HG03060 (cell line): ENCODE measurements around the gene KCNIP1.
"Not testable (repeated sequence)": the region's sequence is repeated elsewhere in the genome, so short reads cannot be mapped to it uniquely, and the experiment has no call there.

Experiments used
- ATAC-seq: cut with Tn5 transposase; IDR thresholded peaks from one replicate; pipeline ENCODE4 v1.9.1; 2021; ENCODE audit warnings: low read depth, moderate number of reproducible peaks; ENCODE audit not compliant: unreplicated experiment

The KCNIP1 gene

DNA sequence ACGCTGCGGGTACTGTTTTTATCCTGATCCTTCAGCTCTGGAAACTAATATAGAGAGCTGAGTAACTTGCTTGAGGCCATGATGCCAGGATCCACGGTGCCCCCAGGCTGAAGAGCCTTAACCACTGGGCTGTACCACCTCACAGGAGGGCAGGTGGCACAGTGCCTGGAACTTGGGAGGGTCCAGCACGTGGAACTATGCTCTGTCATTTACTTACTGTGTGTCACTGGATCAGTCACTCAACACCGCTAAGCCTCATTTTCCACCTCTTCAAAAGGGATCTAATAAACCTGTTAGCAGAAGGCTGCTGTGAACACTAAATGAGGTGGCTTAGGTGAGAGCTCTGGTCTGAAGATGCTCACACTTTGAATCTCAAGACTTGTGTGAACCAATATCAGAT lies 29.6 kb downstream of the KCNIP1 start:
- ATAC-seq = no peak

DNA sequence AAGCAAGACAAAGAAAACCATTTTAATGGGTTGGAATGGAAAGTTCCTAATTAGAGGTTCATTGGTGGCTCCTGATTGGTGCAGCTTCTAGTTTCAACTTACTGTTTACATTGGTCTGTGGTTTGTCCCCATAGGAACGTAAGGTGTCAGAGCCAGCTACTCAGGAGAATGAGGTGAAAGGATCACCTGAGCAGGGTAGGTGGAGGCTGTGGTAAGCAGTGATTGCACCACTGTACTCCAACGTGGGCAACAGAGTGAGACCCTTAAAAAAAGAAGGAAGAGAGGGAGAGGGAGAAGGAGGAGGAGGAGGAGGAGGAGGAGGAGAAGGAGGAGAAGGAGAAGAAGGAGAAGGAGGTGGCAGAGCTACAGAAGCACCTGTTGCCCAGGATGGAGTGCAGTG lies 30.4 kb downstream of the KCNIP1 start:
- ATAC-seq = no peak

DNA sequence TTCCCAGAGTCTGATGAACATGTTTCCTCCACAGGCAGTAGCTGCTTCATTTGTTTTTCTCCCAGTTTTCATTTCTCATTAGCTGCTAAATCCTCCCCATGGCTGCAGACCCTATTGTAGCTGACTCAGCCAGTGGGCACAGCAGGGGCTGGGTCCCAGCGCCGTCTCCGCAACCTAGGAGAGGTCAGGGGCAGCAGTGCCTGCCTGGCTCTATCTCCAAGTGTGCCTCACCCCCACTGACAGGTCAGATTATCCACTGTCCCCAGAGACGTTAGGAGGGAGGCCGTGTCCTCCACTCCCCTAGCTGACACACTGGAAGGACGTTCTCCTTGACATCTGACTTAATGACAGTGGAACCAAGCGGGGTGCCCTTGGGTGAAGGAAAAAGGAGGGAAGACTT lies 31.1 kb downstream of the KCNIP1 start:
- ATAC-seq = no peak

DNA sequence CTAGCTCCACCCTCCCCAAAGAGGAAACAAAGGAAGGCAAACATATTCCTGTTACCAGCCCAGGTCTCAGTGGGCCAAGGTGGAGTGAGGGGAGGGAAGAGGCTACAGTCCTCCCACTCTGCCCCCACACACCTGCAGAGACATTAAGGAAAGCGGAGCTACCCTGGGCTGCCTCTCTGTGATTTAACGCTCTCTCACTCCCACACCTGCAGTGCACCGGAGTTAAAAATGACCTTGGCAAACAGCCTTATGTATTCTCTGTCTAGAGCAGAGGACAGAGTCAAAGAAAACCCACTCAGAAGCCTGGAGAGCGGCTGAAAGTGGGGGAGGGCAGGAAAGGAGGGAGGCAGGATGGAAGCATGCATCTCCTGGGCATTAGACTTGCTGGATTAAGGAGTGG lies 32.7 kb downstream of the KCNIP1 start:
- ATAC-seq = no peak

DNA sequence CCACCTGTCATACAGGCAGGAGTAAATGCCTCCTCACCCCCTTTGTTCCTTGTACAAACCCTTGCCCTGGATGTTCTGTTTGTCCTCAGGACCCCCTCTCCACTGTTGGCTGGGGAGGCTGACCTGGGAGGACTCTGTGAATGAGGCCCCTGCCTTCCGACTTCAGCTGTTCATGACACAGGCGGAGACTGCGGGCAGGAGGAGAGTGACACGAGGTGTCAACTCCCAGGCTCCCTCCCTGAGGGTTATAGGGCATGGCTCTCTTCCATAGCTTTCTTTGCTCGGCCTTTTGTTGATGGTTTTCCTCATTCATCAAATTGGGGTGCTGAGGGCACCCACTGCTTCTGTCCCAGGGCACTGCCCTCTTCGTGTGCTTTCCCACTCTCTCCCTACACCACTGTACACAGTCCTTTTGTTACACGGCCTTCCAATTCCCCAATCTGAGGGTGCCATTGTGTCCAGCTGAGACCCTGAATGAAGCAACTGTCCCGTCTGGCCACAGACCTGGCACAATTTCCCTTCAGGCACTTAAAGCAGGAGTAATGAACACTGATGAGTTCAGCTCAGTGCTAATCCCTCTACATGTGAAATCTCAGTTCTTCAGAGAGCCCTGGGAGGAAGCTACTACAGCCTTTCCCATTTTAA lies 33.8 kb downstream of the KCNIP1 start:
- ATAC-seq = no peak

DNA sequence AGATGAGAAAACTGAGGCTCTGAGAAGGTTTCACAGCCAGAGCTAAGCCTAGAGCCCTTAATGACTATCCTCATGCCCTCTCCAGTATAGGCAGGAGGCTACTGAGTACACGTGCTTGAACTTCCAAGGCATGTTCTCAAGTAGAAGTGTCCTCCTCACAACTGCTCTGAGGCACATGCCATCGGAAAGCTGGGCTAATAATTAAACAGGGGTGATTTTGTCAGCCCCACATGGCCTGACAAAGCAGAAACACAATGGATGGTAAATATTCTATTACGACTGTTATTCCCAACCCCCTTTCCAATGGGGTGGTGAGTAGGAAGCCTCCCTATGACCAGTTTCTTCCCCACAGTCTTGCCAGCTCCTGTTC lies 34.3 kb downstream of the KCNIP1 start:
- no peak for ATAC-seq

DNA sequence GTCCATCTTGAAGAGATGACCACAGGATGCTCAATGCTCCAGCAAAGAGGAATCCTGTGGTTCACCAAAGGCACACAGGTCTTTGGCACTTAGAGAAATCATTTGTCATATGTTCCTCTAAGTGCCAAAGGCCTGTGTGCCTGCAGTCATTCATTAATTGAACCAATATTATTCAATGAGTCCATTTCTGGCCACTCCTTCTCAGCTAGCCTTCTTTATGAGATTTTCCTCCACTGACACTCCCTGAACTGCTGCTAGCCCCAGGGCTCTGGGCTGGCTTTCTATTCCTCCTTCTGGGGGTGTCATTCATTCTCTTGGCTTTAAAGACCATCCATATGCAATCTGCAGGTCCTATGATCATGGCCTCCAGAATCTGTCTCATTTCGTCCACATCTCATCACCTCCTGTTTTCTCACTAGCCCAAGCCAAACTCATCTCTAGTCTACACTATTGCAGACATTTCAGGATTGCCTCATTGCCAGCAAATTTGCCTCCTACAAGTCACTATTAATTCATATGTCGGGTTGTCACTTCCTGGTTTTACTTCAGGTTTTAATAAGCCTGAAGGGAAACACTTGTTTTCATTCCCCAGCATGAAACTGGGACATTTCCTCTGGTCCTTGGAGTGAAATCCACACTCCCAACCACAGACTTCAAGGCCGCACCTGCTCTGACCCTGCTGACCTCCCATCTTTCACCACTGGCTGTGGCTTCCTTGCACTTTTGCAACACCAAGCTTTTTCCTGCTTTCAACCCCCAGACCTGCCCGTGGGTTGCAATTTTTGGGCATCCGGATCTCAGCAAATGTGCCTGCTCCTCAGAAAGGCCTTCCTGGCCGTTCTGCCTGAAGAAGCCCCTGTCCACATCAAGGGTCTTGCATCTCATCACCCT lies 35.1 kb downstream of the KCNIP1 start:
- no peak for ATAC-seq

DNA sequence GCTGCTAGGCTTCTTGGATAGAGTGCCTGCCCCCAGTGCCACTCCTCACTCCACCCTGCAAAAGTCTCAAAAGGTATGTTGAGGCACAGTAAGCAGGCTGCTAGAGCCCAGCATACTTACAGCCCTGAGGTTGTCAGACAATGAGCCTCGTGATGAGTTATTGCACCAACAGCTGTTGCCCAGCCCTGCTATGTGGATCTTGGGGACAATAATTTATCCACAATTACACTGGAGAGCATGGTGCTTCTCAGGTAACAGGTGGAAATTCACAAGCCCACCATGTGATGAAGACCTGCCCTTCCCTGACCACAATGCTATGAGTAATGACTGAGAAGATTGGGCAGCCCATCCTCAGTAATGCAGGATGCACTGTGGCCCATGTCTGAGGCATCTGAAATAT lies 36.5 kb downstream of the KCNIP1 start:
- no peak for ATAC-seq

DNA sequence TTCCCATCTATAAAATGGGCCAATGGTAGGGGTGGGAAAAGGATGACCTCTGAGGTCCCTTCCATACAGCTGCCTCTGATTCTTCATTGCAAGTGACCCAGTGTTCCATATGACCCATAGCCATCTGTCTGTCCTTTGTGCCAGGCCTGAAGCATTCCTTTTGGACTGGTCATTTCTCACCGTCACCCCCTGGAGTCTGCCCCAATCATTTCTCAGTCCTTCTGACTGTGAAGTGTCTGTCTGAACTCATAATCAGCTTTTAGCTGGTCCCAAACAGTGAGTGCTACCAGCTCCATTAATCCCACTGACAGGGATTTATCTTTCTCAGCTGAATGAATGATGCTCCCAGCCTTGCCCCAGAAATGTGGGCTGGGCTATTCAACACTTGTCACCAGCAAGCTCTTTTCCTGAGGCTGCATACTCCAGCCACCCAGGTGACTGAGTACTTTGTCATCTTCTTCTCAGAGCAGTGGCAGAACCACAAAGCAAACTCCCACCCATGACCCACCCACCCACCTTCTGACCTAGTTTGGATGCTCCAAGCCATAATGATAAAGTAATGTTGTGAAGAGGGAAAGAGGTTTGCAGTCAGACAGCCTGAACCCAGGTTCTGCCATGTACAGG lies 37.4 kb downstream of the KCNIP1 start:
- no peak for ATAC-seq

DNA sequence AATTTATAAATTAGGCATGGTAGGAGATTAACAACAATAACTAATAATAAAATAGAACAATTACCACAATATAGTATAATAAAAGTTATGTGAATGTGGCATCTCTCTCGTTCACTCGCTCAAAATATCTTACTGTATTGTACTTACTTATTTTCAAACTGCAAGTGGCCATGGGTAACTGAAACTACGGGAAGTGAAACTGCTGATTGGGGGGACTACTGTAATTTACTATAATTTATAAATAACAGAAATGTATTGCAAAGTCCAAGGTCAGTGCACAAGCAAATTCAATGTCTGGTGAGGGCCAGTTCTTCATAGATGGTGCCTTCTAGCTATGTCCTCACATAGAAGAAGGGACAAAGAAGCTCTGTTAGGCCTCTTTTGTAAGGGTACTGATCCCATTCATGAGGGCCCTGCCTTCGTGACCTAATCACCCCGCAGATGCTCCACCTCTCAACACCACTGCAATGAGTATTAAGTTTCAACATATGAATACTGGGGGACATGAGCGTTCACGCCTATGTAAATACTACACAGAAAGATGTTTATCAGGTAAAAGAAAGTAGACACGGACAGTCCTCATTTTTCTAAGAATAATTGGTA lies 39.0 kb downstream of the KCNIP1 start:
- no peak for ATAC-seq

DNA sequence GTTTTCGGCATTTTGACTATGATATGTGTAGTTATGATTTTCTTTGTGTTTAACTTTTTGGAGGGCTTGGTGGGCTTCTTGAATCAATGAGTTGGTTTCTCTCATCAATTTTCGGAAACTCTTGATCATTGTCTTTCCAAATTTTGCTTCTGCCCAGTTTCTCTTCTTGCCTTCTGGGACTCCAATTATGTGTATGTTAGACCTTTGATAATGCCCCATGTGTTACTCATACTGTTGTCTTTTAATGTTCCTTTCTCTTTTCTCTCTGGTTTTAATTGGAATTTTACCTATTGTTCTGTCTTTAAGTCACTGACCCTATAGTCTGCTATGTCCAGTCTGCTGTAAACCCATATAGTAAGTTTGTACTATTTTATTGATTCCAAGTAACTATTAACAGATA lies 41.5 kb downstream of the KCNIP1 start:
- ATAC-seq = no peak

DNA sequence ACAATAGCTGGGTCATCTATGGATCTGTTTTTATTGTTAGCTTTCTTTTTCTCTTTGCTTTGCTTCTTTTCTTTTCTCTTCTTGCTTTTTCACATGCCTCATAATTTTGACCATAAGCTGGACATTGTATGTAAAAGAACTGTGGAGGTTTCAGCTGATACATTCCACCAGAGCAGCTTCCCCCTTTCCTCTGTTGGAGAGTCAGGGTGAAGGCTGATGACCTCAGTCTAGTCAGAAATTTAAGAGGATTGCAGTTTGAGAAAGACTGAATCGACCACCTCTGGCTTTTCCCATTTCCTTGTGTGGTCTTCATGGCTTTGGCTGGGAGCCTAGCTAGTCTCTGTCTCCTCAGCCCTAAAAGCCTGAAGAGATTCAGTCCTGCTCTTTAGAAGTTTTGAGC lies 42.0 kb downstream of the KCNIP1 start:
- no peak for ATAC-seq

DNA sequence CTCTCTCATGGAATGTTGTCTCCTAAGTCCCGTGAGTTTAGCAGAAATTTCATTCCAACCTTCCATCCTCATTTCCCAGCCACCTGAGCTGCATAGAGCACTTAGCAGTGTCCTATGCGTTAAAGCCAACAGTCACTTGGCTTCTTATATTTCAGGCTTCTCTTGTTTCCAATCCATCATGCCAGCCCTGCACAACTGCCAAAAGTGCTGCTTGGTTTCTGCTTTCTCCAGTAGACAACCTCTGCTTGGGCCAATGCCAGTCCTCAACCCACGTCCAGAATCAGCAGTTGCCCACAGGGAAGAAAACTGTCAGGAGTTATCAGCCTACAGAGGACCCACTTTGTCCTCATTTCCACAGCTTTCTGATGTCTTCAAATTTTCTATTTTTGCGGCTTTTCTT lies 42.5 kb downstream of the KCNIP1 start:
- no peak for ATAC-seq

DNA sequence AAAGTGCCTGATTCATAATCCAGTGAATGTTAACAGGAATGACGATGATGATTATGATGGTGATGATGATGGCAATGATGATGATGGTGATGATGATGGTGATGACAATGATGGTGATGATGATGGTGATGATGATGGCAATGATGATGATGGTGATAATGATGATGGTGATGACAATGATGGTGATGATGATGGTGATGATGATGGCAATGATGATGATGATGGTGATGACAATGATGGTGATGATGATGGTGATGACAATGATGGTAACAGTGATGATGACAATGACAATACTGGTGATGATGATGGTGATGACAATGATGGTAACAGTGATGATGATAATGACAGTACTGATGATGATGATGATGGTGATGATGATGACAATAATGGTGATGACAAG lies 46.6 kb downstream of the KCNIP1 start:
- not testable (repeated sequence) for ATAC-seq

DNA sequence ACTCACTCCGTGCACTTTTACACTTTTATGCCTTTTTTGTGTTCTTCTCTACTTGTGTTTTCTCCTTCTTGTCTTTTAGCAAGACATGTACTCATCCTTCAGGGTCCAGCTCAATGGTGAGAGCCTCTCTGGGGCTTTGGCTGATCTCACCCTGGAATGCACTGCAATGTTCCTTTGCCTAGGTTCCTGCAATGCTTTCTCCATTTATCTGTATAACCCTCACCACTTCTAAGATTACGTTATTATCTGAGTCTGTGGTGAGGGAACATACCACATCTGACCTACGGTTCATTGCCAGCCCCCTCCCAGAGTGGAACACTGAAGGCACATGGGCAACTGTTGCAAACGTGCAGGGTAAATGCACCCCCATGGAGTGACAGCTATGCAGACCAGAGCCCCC lies 47.3 kb downstream of the KCNIP1 start:
- ATAC-seq = no peak

DNA sequence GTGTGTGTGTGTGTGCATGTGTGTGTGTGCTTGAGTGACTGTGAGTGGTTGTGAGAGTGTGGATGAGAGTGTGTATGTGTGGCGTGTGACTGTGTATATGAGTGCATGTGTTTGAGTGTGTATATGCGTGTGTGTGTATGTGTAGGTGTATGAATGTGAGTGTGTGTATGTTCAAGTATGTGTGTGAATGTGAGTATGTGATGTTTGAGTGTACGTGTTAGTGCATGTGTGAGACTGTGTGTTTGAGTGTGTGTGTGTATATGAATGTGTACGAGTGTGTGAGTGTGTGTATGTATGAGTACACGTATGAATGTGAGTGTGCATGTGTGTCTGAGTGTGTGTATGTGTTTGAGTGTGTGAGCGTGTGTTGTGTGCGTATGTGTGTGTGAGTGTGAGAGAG lies 47.8 kb downstream of the KCNIP1 start:
- ATAC-seq = no peak

DNA sequence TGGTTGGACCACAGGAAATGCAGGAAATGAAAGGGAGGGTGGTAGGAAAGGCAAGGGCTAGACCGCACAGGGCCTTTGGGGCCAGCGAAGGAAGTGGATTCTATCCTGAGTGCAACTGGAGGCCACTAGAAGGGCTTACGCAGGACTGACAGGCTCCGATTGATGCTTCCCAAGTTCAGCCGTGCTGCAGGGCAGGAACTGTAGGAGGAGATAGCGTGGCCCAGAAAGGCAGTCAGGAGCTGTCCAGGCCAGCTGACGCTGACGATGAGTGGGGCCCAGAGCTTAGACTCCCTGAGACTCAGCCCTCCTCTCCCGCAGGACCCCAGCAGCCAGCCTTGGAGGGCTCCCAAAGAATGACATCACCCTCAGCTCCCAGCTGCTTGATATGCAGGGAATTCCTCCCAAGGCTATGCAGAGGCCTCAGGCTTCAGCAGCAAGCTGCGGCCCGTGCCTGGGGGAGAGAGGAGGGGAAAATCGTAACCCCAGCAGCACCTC lies 48.8 kb downstream of the KCNIP1 start:
- no peak for ATAC-seq

DNA sequence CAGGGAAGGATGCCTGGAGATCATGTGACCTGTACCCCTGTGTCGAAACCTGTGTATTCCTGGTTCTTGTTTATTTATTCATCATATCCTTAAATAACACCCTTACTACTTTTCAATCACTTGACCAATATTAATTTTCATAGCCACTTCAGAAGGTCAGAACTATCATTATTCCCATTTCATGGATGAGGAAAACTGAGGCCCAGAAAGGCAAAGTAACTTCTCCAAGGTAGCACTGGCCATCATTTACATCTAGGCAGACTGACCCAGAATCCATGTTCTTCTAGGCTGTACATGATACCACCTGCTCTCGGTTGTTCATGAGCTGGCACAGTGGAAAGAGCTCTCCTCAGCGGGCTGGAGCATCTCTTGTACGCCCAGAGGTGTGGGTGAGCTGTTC lies 49.4 kb downstream of the KCNIP1 start:
- no peak for ATAC-seq

DNA sequence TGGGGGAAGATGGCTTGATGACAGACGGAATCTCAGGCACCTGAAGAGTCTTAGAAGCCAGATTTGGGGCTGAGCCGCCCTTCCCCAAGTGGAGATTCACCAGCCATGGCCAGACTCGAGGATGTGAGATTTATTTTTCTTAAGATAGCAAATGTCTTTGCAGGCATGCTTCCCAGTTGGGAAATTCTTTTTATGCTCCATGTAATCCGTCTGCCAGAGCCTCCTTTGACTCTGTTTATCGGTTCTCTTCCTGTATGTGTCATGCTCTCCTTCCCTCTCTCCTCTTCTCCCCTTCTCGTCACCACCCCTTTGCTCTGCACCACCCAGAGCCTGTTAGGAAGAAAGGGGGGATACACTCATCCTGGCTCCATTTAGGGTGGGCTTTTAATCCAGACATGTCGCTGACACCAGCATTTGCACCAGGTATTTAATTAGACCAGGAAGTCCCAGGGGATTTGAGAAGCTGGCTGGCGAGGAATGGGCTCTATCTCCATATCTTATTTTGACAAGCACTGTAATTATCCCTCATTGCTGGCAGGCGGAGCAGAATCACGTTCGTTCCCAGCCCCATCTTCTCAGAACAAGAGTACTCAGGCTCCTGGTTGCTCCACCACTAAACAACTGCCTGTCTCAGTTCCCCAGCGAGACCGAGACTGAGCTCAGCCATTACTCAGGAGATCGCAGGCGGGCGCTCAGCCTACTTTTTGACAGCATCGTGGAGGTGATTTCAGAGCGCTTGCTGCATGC lies 50.9 kb downstream of the KCNIP1 start:
- ATAC-seq = no peak

DNA sequence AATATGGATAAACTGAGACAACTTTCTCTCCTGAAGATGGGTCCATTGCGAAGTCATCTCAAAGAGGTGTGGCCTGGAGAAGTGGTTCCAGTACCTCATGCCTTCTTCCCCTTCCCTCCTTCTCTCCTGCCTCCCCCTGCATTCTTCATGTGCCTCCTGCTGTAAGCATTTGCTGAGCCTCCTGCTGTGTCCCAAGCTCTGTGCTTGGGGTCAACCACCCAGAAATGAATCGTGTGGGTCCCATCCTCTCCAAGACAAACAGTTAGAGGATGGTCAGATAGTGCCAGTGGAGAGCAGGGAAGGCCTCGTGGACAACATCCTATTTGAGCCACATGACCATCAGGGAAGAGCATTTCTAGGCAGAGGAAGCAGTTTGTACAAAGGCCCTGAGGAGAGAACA lies 53.5 kb downstream of the KCNIP1 start:
- no peak for ATAC-seq

DNA sequence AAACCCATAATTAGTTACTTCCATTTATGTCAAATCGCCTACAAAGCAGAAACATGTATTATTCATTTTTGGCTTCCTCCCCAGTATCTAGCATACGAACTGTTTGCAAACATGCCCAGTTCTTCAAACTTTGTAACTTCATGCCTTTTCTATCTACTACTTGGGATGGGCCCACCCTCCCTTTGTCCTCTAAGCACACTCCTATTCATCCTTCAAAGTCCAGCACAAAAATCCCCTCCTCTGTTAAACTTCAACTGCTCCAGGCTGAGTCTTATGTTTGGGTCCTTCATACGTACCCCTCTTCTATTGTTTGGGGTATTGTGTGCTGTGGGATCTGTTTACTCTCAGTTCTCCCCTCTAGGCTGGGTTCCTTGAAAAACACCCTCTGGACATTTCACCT lies 55.5 kb downstream of the KCNIP1 start:
- ATAC-seq = no peak
